Lung (tissue), 12 donors: ENCODE measurements around the gene NFATC2. TPM values are rescaled to one million over a fixed set of nuclear protein-coding genes. Genes with fewer than 3 reads are reported as not detected.

Experiments
- ATAC-seq: fragments of 200-7000 bp; cut with Tn5 transposase; one replicate; pipeline ENCODE4 v1.9.1; 2020; ENCODE audit warnings: moderate number of reproducible peaks; ENCODE audit not compliant: insufficient read depth, low FRiP score
- DNase-seq, 3 donors: peaks; one replicate each; pipeline ENCODE4 v3.0.0-alpha.2; 2013 to 2017
- H3K27ac ChIP-seq, 2 donors: one replicate each; pipeline ENCODE4 v1.5.1; 2013; ENCODE audit warnings: mild to moderate bottlenecking in 2 of 2, moderate library complexity in 2 of 2, control low read depth in 1 of 2, inconsistent platforms in 1 of 2, low read depth in 1 of 2, low read length in 1 of 2
- H3K27me3 ChIP-seq, 3 donors: one replicate each; pipeline ENCODE4 v1.5.1; 2013; ENCODE audit warnings: low read length in 2 of 3; ENCODE audit not compliant: control insufficient read depth in 3 of 3, insufficient read depth in 3 of 3
- H3K36me3 ChIP-seq, 4 donors: one replicate each; pipeline ENCODE4 v1.5.1; 2013; ENCODE audit warnings: low read length in 4 of 4, mild to moderate bottlenecking in 1 of 4, moderate library complexity in 1 of 4; ENCODE audit not compliant: control insufficient read depth in 4 of 4, insufficient read depth in 4 of 4
- H3K4me1 ChIP-seq, 5 donors: one replicate each; pipeline ENCODE4 v1.5.1; 2013; ENCODE audit warnings: low read length in 5 of 5, mild to moderate bottlenecking in 2 of 5, moderate library complexity in 1 of 5; ENCODE audit not compliant: control insufficient read depth in 5 of 5, insufficient read depth in 5 of 5
- H3K4me3 ChIP-seq: one replicate; pipeline ENCODE4 v1.5.1; 2013; ENCODE audit warnings: mild to moderate bottlenecking, control low read depth, moderate library complexity
- H3K9ac ChIP-seq, 2 donors: one replicate each; pipeline ENCODE4 v1.5.1; 2013; ENCODE audit warnings: low read length in 2 of 2, control low read depth in 1 of 2; ENCODE audit not compliant: insufficient read depth in 1 of 2
- H3K9me3 ChIP-seq, 4 donors: one replicate each; pipeline ENCODE4 v1.5.1; 2013; ENCODE audit warnings: low read length in 3 of 4, mild to moderate bottlenecking in 1 of 4, moderate library complexity in 1 of 4; ENCODE audit not compliant: control insufficient read depth in 4 of 4, insufficient read depth in 3 of 4
- CTCF ChIP-seq: IDR thresholded peaks from 2 replicates; pipeline ENCODE4 v1.5.1; 2012; ENCODE audit warnings: mild to moderate bottlenecking; ENCODE audit errors: control extremely low read depth, extremely low read depth
- WGBS, 2 donors: extraction: QIAGEN DNeasy Blood & Tissue Kit; methylation state at CpG; one replicate each; pipeline ENCODE4 v1.1.7; 2013; 5-methylcytosine and 5-hydroxymethylcytosine counted together
- polyA plus RNA-seq, 2 donors: library from polyadenylated mRNA; stranded (reverse); fragments of 200-250 nt; gene quantifications; one replicate each; pipeline ENCODE4 v1.2.1, GENCODE V29; 2013
- total RNA-seq, 2 donors: library from RNA; depleted of rRNA in 1 of 2; stranded (reverse); fragments of >200 nt in 1 of 2; gene quantifications; one replicate each; pipeline ENCODE4 v1.2.1, GENCODE V29; 2014 to 2021
- donor health status: control.
- donor health status: control.
- donor health status: Bipolar disorder and iron deficiency.
- donor health status: healthy.
- donor health status: DM: yes; HTN: yes; CAD: no.

Gene NFATC2
- total and polyA plus RNA-seq, 4 donors: 1.3 to 8.7 (median 4.7) TPM

- no peak overlapping the region for H3K27ac ChIP-seq
These were observed 153.6 kb downstream of the NFATC2 start for GRCh38 chr20:51388756-51389542.

GRCh38 chr20:51388227-51388626 is 154.3 kb downstream of the NFATC2 start:
- no peak for ATAC-seq
- peaks cover 0 to 10% (median 3%) of the 10 kb centered on the region in 5 donors for H3K4me1 ChIP-seq
- H3K27me3 ChIP-seq: no peaks in the 10 kb centered on the region
- no peak for DNase-seq
- no peak overlapping the region for H3K27ac ChIP-seq
- H3K4me3 ChIP-seq: no peak overlapping the region
- no peak overlapping the region for H3K9ac ChIP-seq
- no peak for TF ChIP-seq CTCF
- H3K9me3 ChIP-seq: no peaks in the 10 kb centered on the region
- H3K36me3 ChIP-seq: peaks cover 0 to 3% (median 2%) of the 10 kb centered on the region in 4 donors

More at GRCh38 chr20:51388756-51389542, 153.6 kb downstream of the NFATC2 start:
- Histone ChIP-seq H3K27me3 (no peaks in the 10 kb centered on the region), H3K9ac (no peak overlapping the region), H3K4me3 (no peak overlapping the region), H3K36me3 (peaks cover 0 to 3% (median 2%) of the 10 kb centered on the region in 4 donors), H3K4me1 (peaks cover 0 to 10% (median 4%) of the 10 kb centered on the region in 5 donors), H3K9me3 (no peaks in the 10 kb centered on the region)
- 53 to 66% methylated on average over 7 of the region's 7 CpGs for WGBS, 2 donors
- DNase-seq (peak in 1 of 3 donors; percentile 59), ATAC-seq (no peak)
- TF ChIP-seq CTCF: no peak

GRCh38 chr20:51387125-51387875 is 155.2 kb downstream of the NFATC2 start:
- H3K4me1 ChIP-seq: peaks cover 0 to 13% (median 2%) of the 10 kb centered on the region in 5 donors
- H3K27ac ChIP-seq: no peak overlapping the region
- H3K4me3 ChIP-seq: no peak overlapping the region
- H3K9ac ChIP-seq: no peak overlapping the region
- no peak for ATAC-seq
- no peaks in the 10 kb centered on the region for H3K27me3 ChIP-seq
- WGBS, 2 donors: 64 to 82% methylated on average over 9 of the region's 9 CpGs
- H3K9me3 ChIP-seq: no peaks in the 10 kb centered on the region
- no peak for TF ChIP-seq CTCF
- DNase-seq: peak in 1 of 3 donors; percentile 44
- H3K36me3 ChIP-seq: peaks cover 0 to 3% (median under 1%) of the 10 kb centered on the region in 4 donors
